GM23248 (cell line): ENCODE results near the gene MACROD2. TPM values are rescaled to one million over a fixed set of nuclear protein-coding genes. Genes with fewer than 3 reads are reported as not detected.

Experiments used
- DNase-seq: peaks from one replicate; pipeline ENCODE4 v3.0.0-alpha.2; 2015
- H2AFZ ChIP-seq: fragments of 200-600 bp; sonication (generic); 2 replicates; pipeline ENCODE4 v1.6.1; 2016; ENCODE audit warnings: antibody characterized with exemption
- H3F3A ChIP-seq: fragments of 200-600 bp; sonication (generic); 2 replicates; pipeline ENCODE4 v1.6.1; 2016; ENCODE audit warnings: mild to moderate bottlenecking, antibody characterized with exemption, mixed run types; ENCODE audit not compliant: insufficient read depth
- H3K27ac ChIP-seq: fragments of 200-600 bp; sonication (generic); 2 replicates; pipeline ENCODE4 v1.5.1; 2016; ENCODE audit warnings: mild to moderate bottlenecking
- H3K27me3 ChIP-seq: fragments of 200-600 bp; sonication (generic); replicated peaks from 2 replicates; pipeline ENCODE4 v1.6.1; 2016; ENCODE audit warnings: mild to moderate bottlenecking; ENCODE audit not compliant: insufficient read depth
- H3K36me3 ChIP-seq: fragments of 200-600 bp; sonication (generic); 2 replicates; pipeline ENCODE4 v1.6.1; 2016; ENCODE audit warnings: low read depth, mild to moderate bottlenecking
- H3K4me1 ChIP-seq: fragments of 200-600 bp; sonication (generic); 2 replicates; pipeline ENCODE4 v1.6.1; 2016; ENCODE audit warnings: mild to moderate bottlenecking; ENCODE audit not compliant: insufficient read depth
- H3K4me2 ChIP-seq: fragments of 200-600 bp; sonication (generic); one replicate; pipeline ENCODE4 v1.6.1; 2016; ENCODE audit warnings: mild to moderate bottlenecking; ENCODE audit not compliant: unreplicated experiment
- H3K4me3 ChIP-seq: fragments of 200-600 bp; sonication (generic); 2 replicates; pipeline ENCODE4 v1.5.1; 2016; ENCODE audit warnings: mild to moderate bottlenecking
- H3K79me2 ChIP-seq: fragments of 200-600 bp; sonication (generic); 2 replicates; pipeline ENCODE4 v1.6.1; 2016; ENCODE audit warnings: mild to moderate bottlenecking; ENCODE audit not compliant: insufficient read depth
- H3K9ac ChIP-seq: fragments of 200-600 bp; sonication (generic); 2 replicates; pipeline ENCODE4 v1.6.1; 2016; ENCODE audit warnings: mild to moderate bottlenecking
- H3K9me2 ChIP-seq: fragments of 200-600 bp; sonication (generic); 2 replicates; pipeline ENCODE4 v1.6.1; 2016; ENCODE audit warnings: mixed run types, mild to moderate bottlenecking, moderate library complexity; ENCODE audit not compliant: insufficient read depth
- H3K9me3 ChIP-seq: fragments of 200-600 bp; sonication (generic); one replicate; pipeline ENCODE4 v1.6.1; 2017; ENCODE audit warnings: low read depth
- H4K20me1 ChIP-seq: fragments of 200-600 bp; sonication (generic); 2 replicates; pipeline ENCODE4 v1.6.0; 2016; ENCODE audit not compliant: insufficient read depth
- EZH2 ChIP-seq: fragments of 200-600 bp; sonication (generic); IDR thresholded peaks from 2 replicates; pipeline ENCODE4 v1.6.1; 2018; ENCODE audit warnings: antibody characterized with exemption, mild to moderate bottlenecking; ENCODE audit not compliant: insufficient read depth, poor library complexity, severe bottlenecking
- EZH2phosphoT487 ChIP-seq: fragments of 200-600 bp; sonication (generic); IDR thresholded peaks from 2 replicates; pipeline ENCODE4 v1.6.1; 2018; ENCODE audit warnings: antibody characterized with exemption, moderate library complexity, mild to moderate bottlenecking, low read depth; ENCODE audit not compliant: insufficient read depth
- WGBS, 2 experiments: methylation state at CpG; one replicate each; pipeline ENCODE4 v1.1.6; 2015 to 2017; ENCODE audit warnings: low lambda C conversion rate in 2 of 2, low coverage in 1 of 2; ENCODE audit errors: missing lambda C conversion rate in 2 of 2; 5-methylcytosine and 5-hydroxymethylcytosine counted together
- in situ Hi-C: fragments of 300-500 bp; cut with MboI; formaldehyde crosslinking; loops from 2 replicates; pipeline ENCODE4 v1.15.0; 2020
- polyA plus RNA-seq: library from polyadenylated mRNA; unstranded; fragments of >200 nt; fragmentation: Nextera tagmentation; extraction: Ambion mirVana; gene quantifications from 2 replicates; pipeline ENCODE4 v1.2.1, GENCODE V29; 2016
- total RNA-seq: library from RNA; depleted of rRNA; stranded (reverse); fragments of >200 nt; shearing (Covaris generic); gene quantifications from 2 replicates; pipeline ENCODE4 v1.2.3, GENCODE V29; 2014

Gene MACROD2
- total and polyA plus RNA-seq, 2 experiments from 2014 or later, result 1.1 to 3.1 TPM

DNA sequence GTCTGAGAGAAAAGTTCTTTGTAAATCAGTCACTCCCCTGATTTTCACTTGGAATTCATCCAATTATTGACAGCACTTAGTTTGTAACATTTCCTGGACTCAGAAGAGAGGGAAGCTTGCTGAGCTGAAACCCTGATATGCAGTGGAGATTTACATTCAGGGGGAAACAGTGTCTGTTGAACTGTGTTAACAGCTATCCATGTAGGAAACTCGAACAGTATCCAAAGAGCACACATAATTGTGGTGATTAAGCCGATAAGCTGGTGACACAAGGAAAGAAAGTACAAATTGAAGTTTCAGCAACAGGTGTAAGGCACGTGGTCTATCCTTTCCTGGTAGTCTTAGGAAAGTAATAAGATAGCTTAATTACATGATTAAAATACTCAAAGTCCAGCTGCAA lies 420.2 kb downstream of the MACROD2 start:
- no peaks in the 10 kb centered on the region for H3K9me2 ChIP-seq
- 59 to 63% methylated on average over 3 of the region's 3 CpGs for WGBS, 2 experiments
- no peak overlapping the region for H3K4me2 ChIP-seq
- 0 out of 2 replicates have a peak, but pooled peaks cover 9% of the 10 kb centered on the region for H3K4me1 ChIP-seq
- no peaks in the 10 kb centered on the region for H3K27me3 ChIP-seq
- H3K4me3 ChIP-seq, result no peak overlapping the region
- no peaks in the 10 kb centered on the region for H3K36me3 ChIP-seq
- H3K79me2 ChIP-seq, result no peaks in the 10 kb centered on the region
- H2AFZ ChIP-seq, result no peak overlapping the region
- in situ Hi-C loops, result no loop called here
- H4K20me1 ChIP-seq, result no peaks in the 10 kb centered on the region
- no peak overlapping the region for H3K9ac ChIP-seq
- H3K27ac ChIP-seq, result no peak overlapping the region
- no peaks in the 10 kb centered on the region for H3F3A ChIP-seq
- H3K9me3 ChIP-seq, result no peaks in the 10 kb centered on the region
- DNase-seq, result no peak
- TF ChIP-seq EZH2phosphoT487, result no peak
- TF ChIP-seq EZH2, result no peak

DNA sequence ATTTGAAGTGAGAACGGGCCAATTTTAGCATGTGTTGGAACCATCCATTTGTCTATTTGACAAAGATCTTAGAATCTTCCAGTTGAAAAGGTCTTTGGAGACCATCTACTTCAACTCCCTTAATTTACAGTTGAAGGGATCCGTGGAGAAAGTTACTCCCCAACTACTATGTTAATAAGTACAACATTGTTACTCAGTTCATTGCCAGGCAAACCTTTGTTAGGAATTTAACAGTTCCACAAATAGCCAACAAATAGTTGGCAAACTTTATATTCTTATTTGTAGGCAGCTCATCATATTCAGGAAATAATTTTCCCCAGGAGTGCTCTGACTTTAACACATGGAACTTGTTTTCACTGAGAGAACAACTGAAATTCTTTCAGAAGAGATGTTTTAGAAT lies 423.1 kb downstream of the MACROD2 start:
- peak; percentile 14 for DNase-seq
- H3K27me3 ChIP-seq, result no peaks in the 10 kb centered on the region
- H3K4me3 ChIP-seq, result no peak overlapping the region
- H3K27ac ChIP-seq, result no peak overlapping the region
- 6 to 14% methylated on average over 2 of the region's 2 CpGs for WGBS, 2 experiments
- no peaks in the 10 kb centered on the region for H3K9me3 ChIP-seq
- no peak overlapping the region for H3K9ac ChIP-seq
- no peaks in the 10 kb centered on the region for H3K79me2 ChIP-seq
- H3F3A ChIP-seq, result no peaks in the 10 kb centered on the region
- in situ Hi-C loops, result no loop called here
- H4K20me1 ChIP-seq, result no peaks in the 10 kb centered on the region
- no peaks in the 10 kb centered on the region for H3K9me2 ChIP-seq
- no peaks in the 10 kb centered on the region for H3K36me3 ChIP-seq
- H3K4me2 ChIP-seq, result no peak overlapping the region
- H2AFZ ChIP-seq, result peak overlapping the region; percentile 40
- 0 out of 2 replicates have a peak, but pooled peaks cover 9% of the 10 kb centered on the region for H3K4me1 ChIP-seq
- TF ChIP-seq EZH2phosphoT487 (no peak), EZH2 (no peak)

DNA sequence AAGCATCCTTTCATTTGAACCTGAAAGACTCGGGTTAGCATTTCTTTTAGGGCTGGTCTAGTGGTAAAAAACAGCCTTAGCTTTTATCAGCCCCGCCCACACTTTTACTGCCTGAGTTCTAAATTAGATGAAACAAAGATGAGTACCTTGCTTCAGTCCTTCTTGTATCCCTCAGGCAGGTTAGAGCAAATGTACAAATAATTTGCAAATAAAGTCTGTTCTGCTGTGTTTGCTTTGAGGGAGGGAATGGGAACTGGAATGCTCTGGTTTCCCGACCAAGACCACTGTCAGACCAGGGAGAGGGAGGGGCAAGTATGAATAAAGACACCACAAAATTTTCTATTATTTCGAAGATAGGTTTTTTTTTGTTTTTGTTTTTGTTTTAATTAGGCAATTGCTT lies 427.6 kb downstream of the MACROD2 start:
- Histone ChIP-seq H3K36me3 (no peaks in the 10 kb centered on the region), H3K9me2 (no peaks in the 10 kb centered on the region), H3K9ac (no peak overlapping the region), H3K4me1 (0 out of 2 replicates have a peak, but pooled peaks cover 9% of the 10 kb centered on the region), H4K20me1 (no peaks in the 10 kb centered on the region), H3K27me3 (no peaks in the 10 kb centered on the region), H3F3A (no peaks in the 10 kb centered on the region), H3K4me2 (no peak overlapping the region), H2AFZ (no peak overlapping the region), H3K27ac (no peak overlapping the region), H3K4me3 (no peak overlapping the region), H3K9me3 (no peaks in the 10 kb centered on the region), H3K79me2 (no peaks in the 10 kb centered on the region)
- 68 to 78% methylated on average over 4 of the region's 4 CpGs for WGBS, 2 experiments
- TF ChIP-seq EZH2, result no peak
- TF ChIP-seq EZH2phosphoT487, result no peak
- no peak for DNase-seq
- in situ Hi-C loops, result no loop called here

DNA sequence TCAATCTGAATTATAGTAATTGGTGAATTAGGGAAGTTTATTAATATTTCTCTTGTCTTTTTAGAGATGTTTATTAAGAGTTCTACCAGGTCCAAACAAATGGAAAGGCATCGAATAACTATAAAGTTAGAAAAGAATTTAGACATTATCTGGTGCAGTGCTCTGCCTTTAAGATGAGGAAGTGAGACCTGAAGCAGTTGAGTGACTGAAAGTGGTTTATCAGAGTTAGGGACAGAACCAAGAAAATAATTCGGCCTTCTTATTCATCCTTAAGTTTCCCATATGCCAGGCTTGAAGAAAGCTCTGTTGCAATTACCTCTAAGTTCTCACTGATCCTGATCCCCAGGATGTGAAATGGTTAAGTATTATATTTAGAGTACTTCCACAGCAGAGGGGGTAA lies 436.3 kb downstream of the MACROD2 start:
- Histone ChIP-seq H3K4me3 (no peak overlapping the region), H2AFZ (no peak overlapping the region), H3K4me2 (no peak overlapping the region), H3K27me3 (no peaks in the 10 kb centered on the region), H3K4me1 (peaks cover 4% of the 10 kb centered on the region), H3K9ac (no peak overlapping the region), H3F3A (peaks cover 8% of the 10 kb centered on the region; the same call in 1 of the 2 replicates), H4K20me1 (no peaks in the 10 kb centered on the region), H3K9me2 (no peaks in the 10 kb centered on the region), H3K9me3 (no peaks in the 10 kb centered on the region), H3K27ac (no peak overlapping the region), H3K36me3 (no peaks in the 10 kb centered on the region), H3K79me2 (no peaks in the 10 kb centered on the region)
- DNase-seq, result no peak
- in situ Hi-C loops, result no loop called here
- no peak for TF ChIP-seq EZH2
- no peak for TF ChIP-seq EZH2phosphoT487
- WGBS, 2 experiments, result 92 to 93% methylated on average over 2 of the region's 2 CpGs

DNA sequence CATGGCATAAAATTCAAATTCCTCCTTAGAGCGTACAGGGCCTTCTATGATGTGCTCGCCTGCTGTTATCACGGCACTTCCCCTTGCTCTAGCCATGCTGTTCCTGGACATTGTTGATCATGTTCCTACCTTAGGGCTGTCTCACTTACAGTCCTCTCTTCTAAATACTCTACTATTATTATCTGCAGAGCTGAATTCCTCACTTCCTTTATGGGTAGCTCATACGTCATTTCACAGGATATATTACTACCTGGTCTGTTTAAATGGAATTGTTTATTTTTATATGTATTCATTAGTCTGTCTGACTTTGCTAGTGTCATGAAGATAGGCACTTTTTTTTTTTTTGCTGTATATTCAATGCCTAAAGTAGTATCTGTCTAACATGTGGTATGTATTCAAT lies 436.8 kb downstream of the MACROD2 start:
- DNase-seq, result no peak
- no peaks in the 10 kb centered on the region for H4K20me1 ChIP-seq
- no peaks in the 10 kb centered on the region for H3K9me3 ChIP-seq
- peaks cover 8% of the 10 kb centered on the region; the same call in 1 of the 2 replicates for H3F3A ChIP-seq
- TF ChIP-seq EZH2phosphoT487 (no peak), EZH2 (no peak)
- in situ Hi-C loops, result no loop called here
- H3K4me1 ChIP-seq, result peaks cover 4% of the 10 kb centered on the region
- H2AFZ ChIP-seq, result no peak overlapping the region
- no peak overlapping the region for H3K27ac ChIP-seq
- no peaks in the 10 kb centered on the region for H3K9me2 ChIP-seq
- 95 to 97% methylated on average over 4 of the region's 4 CpGs for WGBS, 2 experiments
- H3K4me2 ChIP-seq, result no peak overlapping the region
- H3K36me3 ChIP-seq, result no peaks in the 10 kb centered on the region
- H3K9ac ChIP-seq, result no peak overlapping the region
- no peak overlapping the region for H3K4me3 ChIP-seq
- H3K79me2 ChIP-seq, result no peaks in the 10 kb centered on the region
- H3K27me3 ChIP-seq, result no peaks in the 10 kb centered on the region
